Hepatocyte (in vitro differentiated cells): ENCODE data around the gene PAMR1.

ENCODE experiments used
- CTCF ChIP-seq: fragments of 200-600 bp; sonication (generic); IDR thresholded peaks from 2 replicates; pipeline ENCODE4 v1.5.1; 2016; ENCODE audit warnings: antibody characterized with exemption, mild to moderate bottlenecking; ENCODE audit not compliant: poor library complexity
- EZH2 ChIP-seq: fragments of 200-600 bp; sonication (generic); IDR thresholded peaks from 2 replicates; pipeline ENCODE4 v1.6.1; 2016; ENCODE audit warnings: antibody characterized with exemption, mild to moderate bottlenecking, borderline replicate concordance
- EZH2phosphoT487 ChIP-seq: fragments of 200-600 bp; sonication (generic); IDR thresholded peaks from one replicate; pipeline ENCODE4 v1.6.1; 2018; ENCODE audit warnings: antibody characterized with exemption, mild to moderate bottlenecking, low read depth, moderate library complexity; ENCODE audit not compliant: unreplicated experiment, severe bottlenecking

GRCh38 chr11:35553021-35553420, 27.6 kb upstream of the PAMR1 start:
- TF ChIP-seq CTCF (no peak), EZH2 (no peak), EZH2phosphoT487 (no peak)
